T-helper 2 cell treated with Interferon-gamma antibody and Interleukin-4, amounts not matched to agents 100 ng/mL and 5 ng/mL, for 36 hours (primary cell): Measurements from ENCODE around the gene CLDN18. TPM values are rescaled to one million over a fixed set of nuclear protein-coding genes. Genes with fewer than 3 reads are reported as not detected.

Source experiments
- intact Hi-C: fragments of 100-400 bp; cut with micrococcal nuclease; formaldehyde crosslinking; loops from one replicate; pipeline ENCODE4 v1.15.1; 2023
- total RNA-seq: library from RNA; stranded (reverse); gene quantifications from 2 replicates; pipeline ENCODE4 v1.2.3, GENCODE V29; 2022

Gene CLDN18
- total RNA-seq, 1 donor from 2014 or later = not detected

DNA sequence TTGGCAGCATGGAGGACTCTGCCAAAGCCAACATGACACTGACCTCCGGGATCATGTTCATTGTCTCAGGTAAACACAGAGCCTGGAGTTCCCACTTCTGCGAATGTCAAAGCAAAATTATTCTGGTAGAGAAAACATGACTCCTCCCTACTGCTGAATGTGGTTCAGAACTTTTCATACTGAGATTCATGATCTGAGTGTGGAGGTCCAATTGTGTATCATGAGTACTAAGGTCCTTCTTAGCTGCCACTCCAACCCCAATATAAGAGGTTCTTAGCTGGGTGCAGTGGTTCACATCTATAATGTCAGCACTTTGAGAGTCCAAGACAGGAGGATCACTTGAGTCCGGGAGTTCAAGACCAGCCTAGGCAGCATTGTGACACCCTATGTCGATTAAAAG is 13.8 kb downstream of the CLDN18 start:
- intact Hi-C loops = no loop called here

DNA sequence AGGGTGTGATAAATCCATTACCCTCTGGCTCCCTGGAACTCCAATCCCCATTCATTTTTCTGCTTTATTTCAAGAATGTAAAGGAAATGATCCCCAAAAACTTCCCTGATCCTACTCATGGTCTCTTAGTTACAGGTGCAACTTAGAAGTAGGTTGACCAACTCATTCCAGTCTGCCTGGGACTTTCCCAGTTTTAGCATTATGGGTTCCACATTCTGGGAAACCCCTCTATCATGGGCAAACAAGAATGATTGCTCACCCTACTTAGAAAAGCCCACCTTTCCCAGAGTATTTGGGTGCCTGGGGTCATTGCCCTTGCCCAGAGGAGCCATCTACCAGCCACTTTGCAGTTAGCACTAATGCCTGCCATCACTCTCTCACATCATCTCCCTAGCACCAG is 15.6 kb downstream of the CLDN18 start:
- intact Hi-C loops = no loop called here

DNA sequence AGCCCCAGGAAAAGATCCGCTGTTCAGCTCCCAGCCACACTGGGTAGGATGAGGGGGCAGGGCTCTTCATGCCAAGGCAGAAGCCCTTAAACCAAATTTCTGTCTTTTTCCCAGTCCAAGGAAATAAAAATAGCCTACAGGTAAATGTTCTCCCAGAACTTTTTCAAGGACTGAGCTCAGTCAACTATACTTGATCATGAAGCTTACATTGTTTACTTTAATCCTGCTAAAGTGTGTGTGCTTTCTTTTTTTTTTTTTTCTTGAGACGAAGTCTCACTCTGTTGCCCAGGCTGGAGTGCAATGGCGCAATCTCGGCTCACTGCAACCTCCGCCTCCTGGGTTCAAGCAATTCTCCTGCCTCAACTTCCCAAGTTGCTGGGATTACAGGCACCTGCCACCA is 17.9 kb downstream of the CLDN18 start:
- intact Hi-C loops = no loop called here

DNA sequence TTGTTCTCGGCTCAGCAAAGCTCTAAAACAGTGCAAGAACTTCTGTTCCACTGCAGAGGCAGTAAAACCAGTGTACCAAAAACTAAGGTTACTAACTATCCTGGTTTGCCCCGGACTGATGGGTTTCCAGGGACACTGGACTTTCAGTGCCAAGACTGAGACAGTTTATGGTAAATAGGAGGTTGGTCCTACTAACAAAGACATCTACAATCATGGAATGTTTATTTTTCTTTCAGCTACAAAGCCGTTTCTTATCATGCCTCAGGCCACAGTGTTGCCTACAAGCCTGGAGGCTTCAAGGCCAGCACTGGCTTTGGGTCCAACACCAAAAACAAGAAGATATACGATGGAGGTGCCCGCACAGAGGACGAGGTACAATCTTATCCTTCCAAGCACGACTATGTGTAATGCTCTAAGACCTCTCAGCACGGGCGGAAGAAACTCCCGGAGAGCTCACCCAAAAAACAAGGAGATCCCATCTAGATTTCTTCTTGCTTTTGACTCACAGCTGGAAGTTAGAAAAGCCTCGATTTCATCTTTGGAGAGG is 20.8 kb downstream of the CLDN18 start:
- intact Hi-C loops = no loop called here

DNA sequence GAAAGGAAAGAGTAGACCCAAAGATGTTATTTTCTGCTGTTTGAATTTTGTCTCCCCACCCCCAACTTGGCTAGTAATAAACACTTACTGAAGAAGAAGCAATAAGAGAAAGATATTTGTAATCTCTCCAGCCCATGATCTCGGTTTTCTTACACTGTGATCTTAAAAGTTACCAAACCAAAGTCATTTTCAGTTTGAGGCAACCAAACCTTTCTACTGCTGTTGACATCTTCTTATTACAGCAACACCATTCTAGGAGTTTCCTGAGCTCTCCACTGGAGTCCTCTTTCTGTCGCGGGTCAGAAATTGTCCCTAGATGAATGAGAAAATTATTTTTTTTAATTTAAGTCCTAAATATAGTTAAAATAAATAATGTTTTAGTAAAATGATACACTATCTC is 21.6 kb downstream of the CLDN18 start:
- intact Hi-C loops = no loop called here

DNA sequence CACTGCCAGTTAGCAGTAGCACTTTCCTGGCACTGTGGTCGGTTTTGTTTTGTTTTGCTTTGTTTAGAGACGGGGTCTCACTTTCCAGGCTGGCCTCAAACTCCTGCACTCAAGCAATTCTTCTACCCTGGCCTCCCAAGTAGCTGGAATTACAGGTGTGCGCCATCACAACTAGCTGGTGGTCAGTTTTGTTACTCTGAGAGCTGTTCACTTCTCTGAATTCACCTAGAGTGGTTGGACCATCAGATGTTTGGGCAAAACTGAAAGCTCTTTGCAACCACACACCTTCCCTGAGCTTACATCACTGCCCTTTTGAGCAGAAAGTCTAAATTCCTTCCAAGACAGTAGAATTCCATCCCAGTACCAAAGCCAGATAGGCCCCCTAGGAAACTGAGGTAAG is 22.6 kb downstream of the CLDN18 start:
- intact Hi-C loops = no loop called here

DNA sequence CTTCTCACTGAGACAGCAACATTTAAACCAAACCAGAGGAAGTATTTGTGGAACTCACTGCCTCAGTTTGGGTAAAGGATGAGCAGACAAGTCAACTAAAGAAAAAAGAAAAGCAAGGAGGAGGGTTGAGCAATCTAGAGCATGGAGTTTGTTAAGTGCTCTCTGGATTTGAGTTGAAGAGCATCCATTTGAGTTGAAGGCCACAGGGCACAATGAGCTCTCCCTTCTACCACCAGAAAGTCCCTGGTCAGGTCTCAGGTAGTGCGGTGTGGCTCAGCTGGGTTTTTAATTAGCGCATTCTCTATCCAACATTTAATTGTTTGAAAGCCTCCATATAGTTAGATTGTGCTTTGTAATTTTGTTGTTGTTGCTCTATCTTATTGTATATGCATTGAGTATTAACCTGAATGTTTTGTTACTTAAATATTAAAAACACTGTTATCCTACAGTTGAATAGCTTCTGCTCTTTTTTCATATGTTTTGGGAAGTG is 23.3 kb downstream of the CLDN18 start:
- intact Hi-C loops = no loop called here

DNA sequence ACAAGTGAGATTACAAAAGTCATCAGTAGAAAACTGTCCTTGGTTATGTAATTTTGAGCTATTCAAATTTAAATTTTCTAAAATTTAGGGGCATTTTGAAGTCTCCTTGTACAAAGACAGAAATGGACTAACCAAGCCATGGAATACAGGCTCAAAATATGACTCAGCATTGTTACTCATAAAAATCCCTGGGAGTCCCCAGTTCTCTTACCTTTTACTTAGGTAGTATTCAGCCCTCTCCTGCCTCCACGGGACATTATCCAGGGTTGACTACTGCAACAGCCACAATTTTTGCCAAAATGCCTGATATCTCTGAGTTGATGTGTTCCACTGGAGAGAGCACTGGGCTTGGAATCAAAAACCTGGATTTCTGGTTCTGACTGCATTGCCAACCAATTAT is 25.0 kb downstream of the CLDN18 start:
- intact Hi-C loops = no loop called here

DNA sequence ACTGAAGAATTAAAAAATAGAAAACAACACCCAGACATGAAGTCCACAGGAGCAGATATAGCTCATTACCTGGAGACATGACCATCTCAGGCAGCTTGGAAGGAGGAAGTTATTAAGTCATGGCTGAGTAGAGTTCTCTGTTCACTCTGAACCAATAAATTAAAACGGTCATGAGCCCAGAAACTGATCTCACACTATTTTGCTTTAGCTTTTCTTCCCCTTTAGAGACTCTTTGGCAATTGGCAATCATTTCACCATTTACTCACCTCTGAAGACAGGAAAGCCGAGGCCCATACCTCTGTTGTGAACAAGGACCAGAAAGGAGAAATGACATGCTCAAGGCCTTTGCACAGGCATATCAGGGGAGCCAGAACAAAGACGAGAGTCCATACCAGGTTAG is 26.6 kb downstream of the CLDN18 start:
- intact Hi-C loops = no loop called here

DNA sequence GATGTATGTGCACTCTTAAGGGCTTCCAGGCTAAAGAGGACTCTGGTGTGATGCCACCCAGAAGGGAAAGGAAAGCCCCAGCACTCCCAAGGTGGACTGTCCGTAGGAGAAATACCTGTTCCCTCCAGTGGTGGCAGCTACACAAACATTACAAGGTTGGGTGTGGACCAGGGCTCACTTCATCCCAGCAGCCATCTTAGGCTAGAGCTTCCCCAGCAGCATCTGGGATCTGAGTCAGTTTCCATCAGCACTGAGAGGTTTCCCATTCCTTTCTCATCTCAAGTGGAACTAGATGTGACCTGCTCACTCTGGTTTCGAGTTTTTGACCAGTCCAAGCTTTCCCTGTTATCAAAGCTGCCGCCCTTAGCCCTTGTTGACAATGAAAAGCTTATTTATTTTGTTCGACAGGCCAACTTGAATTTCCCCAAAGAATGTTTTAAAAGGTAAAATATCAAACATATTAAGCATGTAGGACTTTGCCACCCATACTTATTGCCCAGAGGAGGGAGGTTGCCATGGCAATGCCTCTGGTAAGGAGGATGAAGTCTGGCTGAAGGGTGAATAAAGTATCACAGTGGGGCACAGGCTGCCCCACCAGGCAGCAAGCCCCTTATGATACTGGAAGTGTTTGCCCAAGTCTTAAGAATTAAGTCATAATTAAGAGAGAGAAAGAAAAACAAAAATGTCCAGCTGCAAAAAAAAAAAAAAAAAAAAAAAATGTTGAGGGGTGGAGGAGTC is 28.9 kb downstream of the CLDN18 start:
- intact Hi-C loops = no loop called here

DNA sequence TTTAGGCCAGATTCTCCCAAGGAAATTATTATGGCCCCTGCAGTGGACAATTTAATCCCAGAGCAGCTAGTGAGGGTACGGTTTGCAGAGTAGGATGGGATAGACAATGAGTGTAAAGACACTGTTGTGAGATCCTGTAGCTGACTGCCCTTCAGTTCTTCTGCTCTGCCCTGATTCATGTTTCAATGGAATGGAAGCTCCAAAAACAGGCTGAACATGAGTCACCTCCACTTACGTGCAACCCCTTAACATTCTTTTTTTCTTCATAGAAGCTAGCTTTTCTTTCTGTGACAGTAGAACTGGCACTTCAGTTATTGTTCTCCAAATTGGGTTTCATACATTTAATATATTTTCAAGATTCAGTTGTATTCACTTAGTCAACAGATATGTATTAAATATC is 32.1 kb downstream of the CLDN18 start:
- intact Hi-C loops = no loop called here

DNA sequence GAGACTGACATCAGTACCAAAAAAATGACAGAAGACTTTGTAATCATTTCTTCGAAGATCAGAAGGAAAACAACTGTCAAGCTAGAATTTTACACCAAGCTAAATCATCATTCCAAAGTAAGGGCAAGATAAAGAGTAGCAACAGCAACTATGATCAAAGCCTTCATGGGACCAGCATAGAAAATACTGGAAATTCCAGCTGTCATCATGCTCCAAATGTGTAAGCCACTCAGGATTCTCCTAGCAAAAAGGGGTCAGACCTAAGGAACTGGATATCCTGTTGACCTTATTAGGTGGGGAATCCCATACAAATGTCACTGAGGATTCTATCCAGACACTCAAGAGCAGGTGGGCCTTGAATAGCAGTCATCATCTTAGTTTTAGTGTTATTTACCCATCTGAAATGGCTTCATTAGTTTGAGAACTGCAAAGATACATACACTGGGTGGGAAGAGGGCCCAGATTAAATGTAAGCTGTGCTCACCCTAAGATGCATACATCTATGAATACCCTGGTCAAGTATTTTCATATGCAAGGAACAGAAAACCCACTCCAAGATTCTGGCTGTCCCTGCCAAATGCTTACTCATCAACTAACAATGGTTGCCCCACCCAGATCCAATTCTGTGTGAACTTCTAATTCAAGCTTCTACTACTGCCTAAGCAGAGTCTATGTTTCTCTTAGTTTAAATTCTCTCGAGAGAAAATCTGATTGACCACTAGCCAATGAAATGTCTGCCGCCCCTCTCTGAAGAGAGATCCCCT is 33.5 kb downstream of the CLDN18 start:
- intact Hi-C loops = no loop called here

DNA sequence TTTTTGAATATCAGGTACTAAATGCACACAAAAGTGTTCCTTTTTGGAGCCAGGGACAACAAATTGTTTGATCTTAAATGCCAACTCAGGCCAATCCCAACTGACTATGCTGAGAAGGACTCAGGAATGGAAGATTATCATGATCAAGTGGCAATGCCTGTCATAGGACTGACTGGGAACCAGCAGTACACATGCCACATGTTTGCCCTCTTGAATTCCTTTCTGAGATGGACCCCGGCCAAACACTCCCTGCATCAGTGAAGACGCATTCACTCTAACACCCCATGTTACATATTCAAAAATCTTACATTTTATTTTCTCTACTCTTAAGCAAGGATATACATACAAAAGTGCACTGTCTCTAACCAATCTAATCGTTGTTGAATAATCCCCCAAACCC is 36.1 kb downstream of the CLDN18 start:
- intact Hi-C loops = no loop called here

DNA sequence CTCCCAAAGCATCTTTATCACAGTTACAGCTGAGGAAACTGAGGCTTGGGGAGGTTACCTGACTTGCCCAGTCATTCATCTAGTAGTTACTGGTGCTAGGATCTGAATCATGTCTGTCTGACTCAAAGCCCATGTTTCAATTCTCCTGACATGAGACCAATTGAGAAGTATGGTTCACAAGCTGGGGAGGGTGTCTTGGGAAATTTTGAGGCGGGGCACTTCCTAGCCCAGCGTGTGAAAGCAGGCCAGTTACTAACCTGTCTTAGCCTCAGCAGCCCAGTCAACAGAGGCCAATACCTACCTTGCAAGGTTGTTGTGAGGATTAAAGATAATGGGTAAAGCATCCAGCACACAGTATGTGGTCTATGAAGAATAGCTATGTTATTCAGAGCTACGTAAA is 37.0 kb downstream of the CLDN18 start:
- intact Hi-C loops = no loop called here

DNA sequence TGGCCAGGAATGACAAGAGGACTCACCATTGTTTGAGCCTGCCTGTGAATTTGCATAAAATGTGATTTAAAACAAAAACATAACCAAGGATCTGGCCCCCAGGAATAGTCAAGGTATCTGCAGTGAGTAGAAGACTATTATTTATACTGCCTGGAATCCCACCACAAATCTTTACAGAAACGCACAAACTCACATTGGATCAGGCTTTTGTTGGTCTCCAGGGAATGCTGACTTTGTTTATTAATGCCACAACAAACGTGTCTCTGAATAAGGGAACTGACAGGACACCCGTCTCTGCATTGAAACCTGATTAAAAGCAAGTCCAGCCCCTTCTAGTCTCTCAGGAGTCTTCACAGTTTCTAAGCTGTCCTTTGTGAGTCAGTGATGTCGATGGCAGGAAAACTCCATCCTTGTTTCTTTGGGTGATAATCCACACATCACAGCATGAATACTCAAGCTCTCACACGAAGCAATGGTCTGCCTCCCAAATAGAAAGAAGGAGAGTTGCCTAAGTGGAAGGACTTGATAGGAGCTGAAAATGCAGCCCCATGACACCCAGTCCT is 37.7 kb downstream of the CLDN18 start:
- intact Hi-C loops = no loop called here

DNA sequence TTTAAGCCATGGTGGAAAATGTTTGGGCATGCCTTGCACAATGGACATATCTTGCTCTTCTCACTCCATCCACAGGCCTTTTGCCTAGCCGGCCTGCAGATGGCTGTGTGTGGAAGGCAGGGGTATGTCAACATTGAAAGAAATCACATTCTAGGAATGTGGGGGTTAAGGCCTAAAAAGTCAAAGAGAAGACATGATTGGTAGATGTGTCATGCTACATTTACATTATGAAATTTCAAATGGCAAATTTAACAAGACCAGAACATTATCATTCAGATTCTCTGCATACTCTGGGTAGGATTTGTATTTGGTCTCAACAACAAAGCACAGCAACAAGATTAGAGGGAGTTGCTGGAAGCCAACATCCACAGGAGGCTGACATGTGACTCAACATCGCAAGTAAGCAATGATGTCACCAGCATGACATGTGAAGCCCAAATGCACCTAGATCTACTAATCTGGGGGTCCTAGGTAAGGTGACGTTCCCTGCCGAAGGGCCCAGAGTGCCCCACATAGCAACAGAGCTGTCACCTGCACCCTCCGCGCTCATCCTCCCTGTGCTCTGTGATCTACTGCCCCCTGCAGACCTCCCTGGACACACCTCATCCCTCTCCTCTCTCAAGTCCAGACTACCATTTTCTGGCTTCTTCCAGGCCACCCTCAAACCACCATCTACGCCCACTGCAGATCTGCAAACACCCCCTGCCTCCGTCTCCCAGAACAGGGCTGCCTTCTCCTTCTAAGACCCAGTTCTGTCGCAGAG is 39.4 kb downstream of the CLDN18 start:
- intact Hi-C loops = no loop called here

DNA sequence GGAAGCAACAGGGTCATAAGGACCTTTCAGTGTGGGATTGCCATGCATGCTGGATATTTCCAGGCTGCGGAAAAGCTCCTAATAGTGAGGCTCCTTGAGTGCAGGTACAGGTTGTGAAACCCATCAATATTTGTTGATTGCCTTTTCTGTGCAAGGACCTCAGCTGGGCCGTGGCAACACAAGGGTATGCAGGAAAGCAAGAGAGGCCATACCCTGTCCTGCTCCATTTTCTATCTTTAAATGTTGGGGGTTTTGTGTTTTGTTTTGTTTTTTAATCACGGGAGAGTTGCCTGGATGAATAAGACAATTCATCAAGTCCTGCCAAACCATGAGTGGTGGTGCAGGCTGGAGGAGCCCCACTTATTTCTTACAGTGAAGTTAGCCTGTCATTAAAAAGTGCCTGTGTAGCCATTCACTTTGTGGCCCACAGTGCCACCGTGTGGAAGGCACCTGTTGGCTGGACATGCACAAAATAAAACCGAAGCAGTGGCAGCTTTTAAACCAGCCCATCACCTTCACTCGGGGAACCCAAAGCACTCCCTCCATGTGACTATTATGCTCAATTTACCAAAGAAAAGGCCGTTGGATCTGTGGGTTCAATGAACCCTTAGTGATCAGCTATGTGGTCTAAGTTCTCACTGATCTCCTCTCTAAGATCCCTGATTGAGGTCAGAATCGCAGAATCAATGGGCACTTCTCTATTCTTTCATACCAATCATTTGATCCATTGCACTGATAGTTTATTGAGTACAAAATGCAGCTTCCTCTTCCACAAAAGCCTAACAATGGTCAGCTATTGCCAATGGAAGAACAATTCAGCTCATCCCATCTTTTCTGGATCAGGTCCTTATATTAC is 42.2 kb downstream of the CLDN18 start:
- intact Hi-C loops = no loop called here

DNA sequence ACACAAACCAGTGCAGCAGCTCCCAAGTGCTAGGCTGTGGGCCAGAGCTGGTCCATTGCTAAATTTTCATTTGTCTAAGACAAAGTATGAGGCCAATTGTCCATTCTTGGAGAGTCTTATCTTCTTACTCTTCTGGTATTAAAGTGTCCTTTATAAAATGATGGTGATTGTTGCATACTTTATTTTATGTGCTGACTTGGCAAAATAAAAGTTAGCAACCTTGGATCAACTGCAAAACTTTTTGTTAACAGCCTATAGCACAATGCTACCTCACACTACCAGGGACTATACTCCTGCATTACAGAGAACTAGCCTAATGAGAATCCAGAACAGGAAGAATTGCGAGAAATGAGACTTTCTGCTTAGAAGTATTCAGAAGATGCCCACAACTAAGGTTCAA is 44.1 kb downstream of the CLDN18 start:
- intact Hi-C loops = no loop called here

DNA sequence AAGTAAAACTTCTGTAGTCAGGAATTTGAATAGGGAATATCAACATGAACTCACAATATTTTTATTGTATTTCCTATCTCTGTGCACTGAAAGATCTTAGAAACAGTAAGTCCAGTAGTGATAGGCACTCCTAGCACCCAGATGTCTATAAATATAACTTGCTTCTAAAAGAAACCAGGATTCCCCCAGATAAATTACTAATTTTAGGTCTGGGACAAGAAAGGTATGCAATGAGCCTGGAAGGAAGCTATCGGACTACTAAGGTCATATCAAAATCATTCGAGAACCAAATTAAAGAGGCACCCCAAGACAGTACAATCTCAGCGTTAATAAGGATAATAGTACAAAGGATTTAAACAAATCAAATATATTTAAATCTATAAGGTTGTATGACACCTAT is 47.4 kb downstream of the CLDN18 start:
- intact Hi-C loops = no loop called here

DNA sequence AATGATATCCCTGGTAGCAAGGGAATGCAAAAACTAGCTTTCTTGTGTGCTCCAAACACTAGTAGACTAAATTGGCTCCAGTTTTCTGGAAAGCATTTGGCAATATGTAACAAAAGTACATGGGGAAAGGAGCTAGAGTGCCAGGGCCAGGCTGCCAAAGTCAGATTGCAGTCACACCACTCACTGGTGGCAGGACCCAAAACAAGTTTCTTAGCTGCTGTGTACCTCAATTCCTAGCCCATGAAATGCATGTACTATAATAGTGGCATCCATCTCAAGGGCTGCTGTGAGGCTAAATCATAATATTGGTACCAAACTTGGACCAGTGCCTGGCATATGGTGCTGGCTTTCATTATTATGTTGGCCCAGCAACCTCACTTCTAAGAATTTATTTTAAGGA is 49.3 kb downstream of the CLDN18 start:
- intact Hi-C loops = no loop called here

DNA sequence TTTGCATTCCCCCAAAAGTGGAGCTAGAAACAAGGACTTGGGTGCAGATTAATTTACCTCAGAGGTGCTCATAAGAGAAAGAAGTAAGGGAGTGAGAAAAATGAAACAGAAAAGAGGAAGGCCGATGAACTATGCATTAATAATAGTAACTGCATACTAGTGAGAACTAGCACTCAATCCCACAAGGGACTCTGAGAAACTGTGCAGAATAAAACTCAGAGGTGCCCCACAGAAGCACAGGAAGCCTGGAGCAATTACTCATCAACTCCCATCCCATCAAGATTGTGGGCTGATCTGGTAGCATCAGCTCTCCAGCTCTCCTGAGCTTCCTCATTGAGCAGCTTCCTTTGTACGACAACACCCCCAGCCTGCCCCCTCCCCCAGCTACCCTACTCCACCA is 50.8 kb downstream of the CLDN18 start:
- intact Hi-C loops = no loop called here
